ENCODE results near the gene PLET1. TPM values are rescaled to one million over a fixed set of nuclear protein-coding genes. Genes with fewer than 3 reads are reported as not detected.

Gene PLET1
- total and polyA plus RNA-seq, 4 donors, result not detected

DNA sequence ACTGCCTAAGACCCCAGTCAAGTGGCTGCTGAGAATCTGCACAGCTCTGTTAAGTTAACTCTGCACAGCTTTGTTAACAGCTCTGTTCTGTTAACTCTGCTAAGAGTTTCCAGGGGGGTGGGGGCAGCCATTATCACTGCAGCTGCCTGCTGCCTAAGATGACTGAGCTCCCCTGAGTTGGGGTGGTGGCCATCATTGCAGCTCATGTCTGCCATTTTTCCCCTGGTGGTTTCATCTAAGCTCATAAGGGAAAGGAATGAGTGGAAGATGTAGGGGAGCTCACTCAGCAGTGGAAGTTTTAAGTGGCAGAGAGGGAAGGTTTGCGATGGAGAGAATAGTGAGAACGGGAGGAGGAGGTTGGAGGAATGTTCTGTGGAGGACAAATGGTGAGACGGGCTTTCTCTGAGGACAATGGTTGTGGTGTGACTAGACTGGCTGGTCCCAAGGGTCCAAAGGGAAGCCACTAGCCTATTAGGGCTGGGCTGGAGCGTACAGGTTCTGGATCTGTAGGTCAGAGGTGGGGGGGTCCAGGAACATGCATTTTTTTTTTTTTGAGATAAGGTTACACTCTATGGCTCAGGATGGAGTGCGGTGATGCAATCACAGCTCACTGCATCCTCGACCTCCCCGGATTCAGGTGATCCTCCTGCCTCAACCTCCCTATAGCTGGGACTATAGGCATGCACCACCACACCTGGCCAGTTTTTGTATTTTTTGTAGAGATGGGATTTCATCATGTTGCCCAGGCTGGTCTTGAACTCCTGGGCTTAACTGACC is 13.5 kb upstream of the PLET1 start:
- H3K36me3 ChIP-seq (ENCODE audit: control insufficient read depth in 4 of 4, insufficient read depth in 3 of 4, low read depth in 1 of 4, low read length in 3 of 4), result no peaks in the 10 kb centered on the region
- no peaks in the 10 kb centered on the region for H3K9me3 ChIP-seq (ENCODE audit: control insufficient read depth in 4 of 4, low read length in 3 of 4)
- no peak for DNase-seq (ENCODE audit: low spot score)
- 97% methylated on average over 7 of the region's 7 CpGs for WGBS
- no peak overlapping the region for H3K27ac ChIP-seq (ENCODE audit: low read depth in 1 of 2, low read length in 2 of 2)
- H3K4me3 ChIP-seq (ENCODE audit: low read depth in 1 of 3, low read length in 3 of 3), result no peak overlapping the region
- no peaks in the 10 kb centered on the region for H3K27me3 ChIP-seq (ENCODE audit: control insufficient read depth in 4 of 4, insufficient read depth in 4 of 4, low read length in 3 of 4)
- no peak overlapping the region for H3K9ac ChIP-seq (ENCODE audit: low read depth in 1 of 2, low read length in 2 of 2)
- peaks cover 0 to 4% (median 2%) of the 10 kb centered on the region in 4 donors for H3K4me1 ChIP-seq (ENCODE audit: control insufficient read depth in 4 of 4, insufficient read depth in 4 of 4, low read length in 3 of 4)
- TF ChIP-seq RXRA (IDR thresholded peaks at IDR 0.05), result no peak

- no peak for DNase-seq (ENCODE audit: low spot score)
- 98% methylated on average over 1 of the region's 1 CpG for WGBS
- TF ChIP-seq SP1 (IDR thresholded peaks at IDR 0.05), result no peak
- no peak for TF ChIP-seq HNF4G (IDR thresholded peaks at IDR 0.05)
- no peak for TF ChIP-seq HNF4A (conservative IDR thresholded peaks at IDR 0.05)
- no peak for TF ChIP-seq TAF1 (conservative IDR thresholded peaks at IDR 0.05)
Measured at GRCh38 chr11:112273066-112273465, 12.4 kb upstream of the PLET1 start.

DNA sequence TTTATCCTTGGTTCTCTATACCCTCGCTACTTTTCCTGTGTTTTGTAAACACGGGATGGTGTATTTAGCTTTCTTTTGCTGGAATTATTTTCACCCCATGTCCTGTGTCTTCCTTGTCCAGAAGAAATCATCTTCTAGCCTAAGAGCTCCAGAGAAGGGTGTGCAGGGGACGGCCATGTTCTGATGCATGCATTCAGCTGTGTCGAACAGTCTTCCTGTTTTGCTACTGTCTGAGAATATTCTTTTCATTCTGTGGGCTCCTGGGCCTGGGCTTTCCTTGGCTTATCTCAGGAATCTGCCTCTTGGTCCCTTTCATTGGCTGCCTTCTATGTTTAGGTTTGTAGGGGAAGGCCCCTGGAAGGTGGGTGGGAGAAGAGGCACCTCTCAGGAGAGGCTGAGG is 10.6 kb upstream of the PLET1 start:
- whole genome bisulfite sequencing, result 94% methylated on average over 4 of the region's 4 CpGs
- H3K27me3 ChIP-seq (ENCODE audit: control insufficient read depth in 4 of 4, insufficient read depth in 4 of 4, low read length in 3 of 4), result no peaks in the 10 kb centered on the region
- no peak overlapping the region for H3K4me3 ChIP-seq (ENCODE audit: low read depth in 1 of 3, low read length in 3 of 3)
- TF ChIP-seq REST (IDR thresholded peaks at IDR 0.05) (no peak), NR2F2 (IDR thresholded peaks at IDR 0.05) (no peak), YY1 (IDR thresholded peaks at IDR 0.05) (no peak)
- TF ChIP-seq, protein P1, sequence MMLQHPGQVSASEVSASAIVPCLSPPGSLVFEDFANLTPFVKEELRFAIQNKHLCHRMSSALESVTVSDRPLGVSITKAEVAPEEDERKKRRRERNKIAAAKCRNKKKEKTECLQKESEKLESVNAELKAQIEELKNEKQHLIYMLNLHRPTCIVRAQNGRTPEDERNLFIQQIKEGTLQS (IDR thresholded peaks at IDR 0.05), result no peak
- H3K4me1 ChIP-seq (ENCODE audit: control insufficient read depth in 4 of 4, insufficient read depth in 4 of 4, low read length in 3 of 4), result peaks cover 0 to 13% (median 6%) of the 10 kb centered on the region in 4 donors
- DNase-seq (ENCODE audit: low spot score), result no peak
- no peaks in the 10 kb centered on the region for H3K9me3 ChIP-seq (ENCODE audit: control insufficient read depth in 4 of 4, low read length in 3 of 4)
- no peaks in the 10 kb centered on the region for H3K36me3 ChIP-seq (ENCODE audit: control insufficient read depth in 4 of 4, insufficient read depth in 3 of 4, low read depth in 1 of 4, low read length in 3 of 4)
- H3K27ac ChIP-seq (ENCODE audit: low read depth in 1 of 2, low read length in 2 of 2), result no peak overlapping the region
- H3K9ac ChIP-seq (ENCODE audit: low read depth in 1 of 2, low read length in 2 of 2), result no peak overlapping the region

More at GRCh38 chr11:112273066-112273465, 12.4 kb upstream of the PLET1 start:
- H3K4me3 ChIP-seq (ENCODE audit: low read depth in 1 of 3, low read length in 3 of 3), result no peak overlapping the region
- no peaks in the 10 kb centered on the region for H3K36me3 ChIP-seq (ENCODE audit: control insufficient read depth in 4 of 4, insufficient read depth in 3 of 4, low read depth in 1 of 4, low read length in 3 of 4)
- no peak overlapping the region for H3K27ac ChIP-seq (ENCODE audit: low read depth in 1 of 2, low read length in 2 of 2)
- peaks cover 0 to 5% (median 3%) of the 10 kb centered on the region in 4 donors for H3K4me1 ChIP-seq (ENCODE audit: control insufficient read depth in 4 of 4, insufficient read depth in 4 of 4, low read length in 3 of 4)
- H3K9me3 ChIP-seq (ENCODE audit: control insufficient read depth in 4 of 4, low read length in 3 of 4), result no peaks in the 10 kb centered on the region
- H3K27me3 ChIP-seq (ENCODE audit: control insufficient read depth in 4 of 4, insufficient read depth in 4 of 4, low read length in 3 of 4), result no peaks in the 10 kb centered on the region
- no peak overlapping the region for H3K9ac ChIP-seq (ENCODE audit: low read depth in 1 of 2, low read length in 2 of 2)
